SU-DHL-6 (cell line): ENCODE results near the gene SPACA5.

ENCODE experiments used
- EZH2phosphoT487 ChIP-seq: fragments of 200-600 bp; sonication (generic), shearing (Covaris generic); conservative IDR thresholded peaks from 2 replicates; pipeline ENCODE4 v1.6.1; 2018; ENCODE audit warnings: mild to moderate bottlenecking, antibody characterized with exemption, low read length, moderate library complexity, mixed read lengths
- TF ChIP-seq, protein P1 (sequence below): fragments of 200-600 bp; sonication (generic); IDR thresholded peaks from one replicate; pipeline ENCODE4 v1.5.1; 2017; ENCODE audit warnings: antibody characterized with exemption, mild to moderate bottlenecking, low read length, moderate library complexity; ENCODE audit not compliant: insufficient read depth, poor library complexity, severe bottlenecking

DNA sequence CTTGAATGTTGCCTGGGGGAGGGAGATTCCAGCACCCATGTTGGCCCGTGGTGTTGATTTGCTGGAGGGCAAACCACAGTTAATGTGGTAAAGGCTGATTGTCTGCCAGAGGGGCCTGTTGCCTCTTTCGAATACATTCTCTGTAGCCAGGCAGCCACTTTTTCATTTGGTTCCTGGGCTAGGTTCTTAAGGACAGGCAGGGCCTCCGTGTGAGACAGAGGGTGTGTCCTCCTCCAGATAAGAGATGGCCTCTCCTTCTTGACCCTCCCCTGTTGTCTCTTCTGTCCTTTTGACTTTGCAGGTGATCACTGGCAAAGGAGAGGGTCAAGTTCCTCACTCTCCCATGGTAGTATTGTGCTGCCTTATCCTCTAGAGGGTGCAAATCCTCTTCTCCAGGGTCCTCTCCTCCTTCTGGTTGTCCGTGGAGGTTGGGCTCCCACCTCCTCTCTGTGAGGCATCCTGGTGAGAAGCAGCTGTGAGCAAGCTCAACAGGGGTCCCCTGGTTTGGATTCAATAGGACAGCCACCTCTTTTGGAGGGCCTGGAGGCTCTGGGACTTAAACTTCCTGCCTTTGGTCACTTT, 47.9 kb upstream of the SPACA5 start:
- TF ChIP-seq, protein P1, sequence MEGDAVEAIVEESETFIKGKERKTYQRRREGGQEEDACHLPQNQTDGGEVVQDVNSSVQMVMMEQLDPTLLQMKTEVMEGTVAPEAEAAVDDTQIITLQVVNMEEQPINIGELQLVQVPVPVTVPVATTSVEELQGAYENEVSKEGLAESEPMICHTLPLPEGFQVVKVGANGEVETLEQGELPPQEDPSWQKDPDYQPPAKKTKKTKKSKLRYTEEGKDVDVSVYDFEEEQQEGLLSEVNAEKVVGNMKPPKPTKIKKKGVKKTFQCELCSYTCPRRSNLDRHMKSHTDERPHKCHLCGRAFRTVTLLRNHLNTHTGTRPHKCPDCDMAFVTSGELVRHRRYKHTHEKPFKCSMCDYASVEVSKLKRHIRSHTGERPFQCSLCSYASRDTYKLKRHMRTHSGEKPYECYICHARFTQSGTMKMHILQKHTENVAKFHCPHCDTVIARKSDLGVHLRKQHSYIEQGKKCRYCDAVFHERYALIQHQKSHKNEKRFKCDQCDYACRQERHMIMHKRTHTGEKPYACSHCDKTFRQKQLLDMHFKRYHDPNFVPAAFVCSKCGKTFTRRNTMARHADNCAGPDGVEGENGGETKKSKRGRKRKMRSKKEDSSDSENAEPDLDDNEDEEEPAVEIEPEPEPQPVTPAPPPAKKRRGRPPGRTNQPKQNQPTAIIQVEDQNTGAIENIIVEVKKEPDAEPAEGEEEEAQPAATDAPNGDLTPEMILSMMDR: peak; percentile 14
- TF ChIP-seq EZH2phosphoT487: no peak
